Vagina (tissue), 2 donors: ENCODE data around the gene CHCHD6. TPM values are rescaled to one million over a fixed set of nuclear protein-coding genes. Genes with fewer than 3 reads are reported as not detected.

ENCODE experiments used
- DNase-seq, 2 donors: peaks; one replicate each; pipeline ENCODE4 v3.0.0-alpha.2; 2017; ENCODE audit errors: extremely low spot score in 2 of 2
- H3K27ac ChIP-seq: fragments of 200-600 bp; sonication (generic); one replicate; pipeline ENCODE4 v1.5.1; 2019
- H3K27me3 ChIP-seq: fragments of 200-600 bp; sonication (generic); one replicate; pipeline ENCODE4 v1.5.1; 2019
- H3K36me3 ChIP-seq, 2 donors: fragments of 200-600 bp; sonication (generic); one replicate each; pipeline ENCODE4 v1.5.1; 2017 to 2019
- H3K4me1 ChIP-seq: fragments of 200-600 bp; sonication (generic); one replicate; pipeline ENCODE4 v1.5.1; 2019
- H3K4me3 ChIP-seq, 2 donors: fragments of 200-600 bp; sonication (generic); 1 replicate in 1 of 2; 2 replicates in 1 of 2; pipeline ENCODE4 v1.5.1; 2016 to 2019
- H3K9me3 ChIP-seq: fragments of 200-600 bp; sonication (generic); one replicate; pipeline ENCODE4 v1.5.1; 2019
- POLR2A ChIP-seq, 2 donors: fragments of 450-650 bp; IDR thresholded peaks; one replicate each; pipeline ENCODE4 v1.6.1; 2017; ENCODE audit warnings: antibody characterized with exemption in 2 of 2, mild to moderate bottlenecking in 2 of 2, moderate library complexity in 2 of 2
- POLR2AphosphoS5 ChIP-seq, 2 donors: sonication (generic); formaldehyde crosslinking; IDR thresholded peaks; one replicate each; pipeline ENCODE4 v1.9.0; 2017; ENCODE audit warnings: antibody characterized with exemption in 2 of 2, mild to moderate bottlenecking in 2 of 2, low read depth in 1 of 2; ENCODE audit not compliant: insufficient read depth in 1 of 2
- intact Hi-C: fragments of 100-400 bp; cut with DNase I; formaldehyde crosslinking; loops from one replicate; pipeline ENCODE4 v1.15.1; 2023
- total RNA-seq: library from RNA; depleted of rRNA; stranded (reverse); fragments of >200 nt; gene quantifications from one replicate; pipeline ENCODE4 v1.2.3, GENCODE V29; 2016
- TF ChIP-seq, protein P1 (sequence below), 3 experiments: fragments of 450-650 bp in 2 of 3; fragments of 200-600 bp in 1 of 3; sonication (generic) in 1 of 3; IDR thresholded peaks; one replicate each; pipeline ENCODE4 v1.5.1; 2017 to 2019; ENCODE audit warnings: antibody characterized with exemption in 3 of 3, mild to moderate bottlenecking in 2 of 3, moderate library complexity in 2 of 3

CHCHD6 gene
- total RNA-seq, 1 donor from 2014 or later, result 12.8 TPM

- no peak overlapping the region for H3K4me3 ChIP-seq
- intact Hi-C loops, result no loop called here
- TF ChIP-seq, protein P1, sequence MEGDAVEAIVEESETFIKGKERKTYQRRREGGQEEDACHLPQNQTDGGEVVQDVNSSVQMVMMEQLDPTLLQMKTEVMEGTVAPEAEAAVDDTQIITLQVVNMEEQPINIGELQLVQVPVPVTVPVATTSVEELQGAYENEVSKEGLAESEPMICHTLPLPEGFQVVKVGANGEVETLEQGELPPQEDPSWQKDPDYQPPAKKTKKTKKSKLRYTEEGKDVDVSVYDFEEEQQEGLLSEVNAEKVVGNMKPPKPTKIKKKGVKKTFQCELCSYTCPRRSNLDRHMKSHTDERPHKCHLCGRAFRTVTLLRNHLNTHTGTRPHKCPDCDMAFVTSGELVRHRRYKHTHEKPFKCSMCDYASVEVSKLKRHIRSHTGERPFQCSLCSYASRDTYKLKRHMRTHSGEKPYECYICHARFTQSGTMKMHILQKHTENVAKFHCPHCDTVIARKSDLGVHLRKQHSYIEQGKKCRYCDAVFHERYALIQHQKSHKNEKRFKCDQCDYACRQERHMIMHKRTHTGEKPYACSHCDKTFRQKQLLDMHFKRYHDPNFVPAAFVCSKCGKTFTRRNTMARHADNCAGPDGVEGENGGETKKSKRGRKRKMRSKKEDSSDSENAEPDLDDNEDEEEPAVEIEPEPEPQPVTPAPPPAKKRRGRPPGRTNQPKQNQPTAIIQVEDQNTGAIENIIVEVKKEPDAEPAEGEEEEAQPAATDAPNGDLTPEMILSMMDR (IDR thresholded peaks at IDR 0.05), result no peak
- TF ChIP-seq POLR2A (IDR thresholded peaks at IDR 0.05), result no peak
- no peak for DNase-seq
- no peaks in the 10 kb centered on the region for H3K27me3 ChIP-seq
- H3K9me3 ChIP-seq, result no peaks in the 10 kb centered on the region
- H3K4me1 ChIP-seq, result peaks cover 22% of the 10 kb centered on the region
- no peaks in the 10 kb centered on the region for H3K36me3 ChIP-seq
- no peak overlapping the region for H3K27ac ChIP-seq
Measured at GRCh38 chr3:126913524-126913923, 209.5 kb downstream of the CHCHD6 start.

- no peaks in the 10 kb centered on the region for H3K36me3 ChIP-seq
- TF ChIP-seq, protein P1 (IDR thresholded peaks at IDR 0.05), result no peak
- no peak for TF ChIP-seq POLR2A (IDR thresholded peaks at IDR 0.05)
- TF ChIP-seq POLR2AphosphoS5 (IDR thresholded peaks at IDR 0.05; ENCODE audit: insufficient read depth in 1 of 2, low read depth in 1 of 2), result no peak
- no peak overlapping the region for H3K27ac ChIP-seq
- DNase-seq, result no peak
- H3K9me3 ChIP-seq, result no peaks in the 10 kb centered on the region
- H3K4me3 ChIP-seq, result no peak overlapping the region
- no peaks in the 10 kb centered on the region for H3K27me3 ChIP-seq
- intact Hi-C loops, result no loop called here
- peaks cover 22% of the 10 kb centered on the region for H3K4me1 ChIP-seq
Measured at GRCh38 chr3:126914226-126914625, 210.2 kb downstream of the CHCHD6 start.

DNA sequence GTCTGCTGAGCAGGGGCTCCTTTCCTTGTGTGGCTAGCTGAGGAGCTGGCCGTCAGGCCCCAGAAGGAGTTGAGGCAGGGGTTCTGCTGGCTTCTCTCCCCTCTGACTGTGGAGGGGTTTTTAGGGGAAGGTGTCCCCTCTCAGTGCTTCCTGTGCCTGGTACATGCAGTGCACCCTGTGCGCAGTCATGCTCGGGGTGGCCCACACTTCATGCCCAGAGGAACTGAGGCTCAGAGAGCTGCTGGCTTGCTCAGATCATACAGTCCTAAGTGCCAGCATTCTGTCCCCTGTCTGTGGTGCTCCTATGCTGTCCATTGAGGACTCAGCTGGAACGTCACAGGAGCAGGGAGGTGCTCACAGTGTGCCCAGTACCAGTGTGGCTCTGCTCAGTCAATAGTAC is 211.0 kb downstream of the CHCHD6 start:
- H3K4me3 ChIP-seq, result no peak overlapping the region
- intact Hi-C loops, result no loop called here
- no peaks in the 10 kb centered on the region for H3K9me3 ChIP-seq
- TF ChIP-seq, protein P1 (IDR thresholded peaks at IDR 0.05), result no peak
- no peak for TF ChIP-seq POLR2A (IDR thresholded peaks at IDR 0.05)
- no peak for TF ChIP-seq POLR2AphosphoS5 (IDR thresholded peaks at IDR 0.05; ENCODE audit: insufficient read depth in 1 of 2, low read depth in 1 of 2)
- no peaks in the 10 kb centered on the region for H3K27me3 ChIP-seq
- DNase-seq, result no peak
- H3K36me3 ChIP-seq, result no peaks in the 10 kb centered on the region
- H3K27ac ChIP-seq, result no peak overlapping the region
- H3K4me1 ChIP-seq, result peaks cover 22% of the 10 kb centered on the region

- intact Hi-C loops, result no loop called here
- no peaks in the 10 kb centered on the region for H3K36me3 ChIP-seq
- no peaks in the 10 kb centered on the region for H3K9me3 ChIP-seq
- no peak for DNase-seq
- H3K27me3 ChIP-seq, result no peaks in the 10 kb centered on the region
- TF ChIP-seq, protein P1 (IDR thresholded peaks at IDR 0.05), result no peak
- no peak for TF ChIP-seq POLR2A (IDR thresholded peaks at IDR 0.05)
- no peak for TF ChIP-seq POLR2AphosphoS5 (IDR thresholded peaks at IDR 0.05; ENCODE audit: insufficient read depth in 1 of 2, low read depth in 1 of 2)
- H3K4me1 ChIP-seq, result peaks cover 12% of the 10 kb centered on the region
- H3K4me3 ChIP-seq, result no peak overlapping the region
- H3K27ac ChIP-seq, result no peak overlapping the region
Measured at GRCh38 chr3:126916546-126916945, 212.5 kb downstream of the CHCHD6 start.

DNA sequence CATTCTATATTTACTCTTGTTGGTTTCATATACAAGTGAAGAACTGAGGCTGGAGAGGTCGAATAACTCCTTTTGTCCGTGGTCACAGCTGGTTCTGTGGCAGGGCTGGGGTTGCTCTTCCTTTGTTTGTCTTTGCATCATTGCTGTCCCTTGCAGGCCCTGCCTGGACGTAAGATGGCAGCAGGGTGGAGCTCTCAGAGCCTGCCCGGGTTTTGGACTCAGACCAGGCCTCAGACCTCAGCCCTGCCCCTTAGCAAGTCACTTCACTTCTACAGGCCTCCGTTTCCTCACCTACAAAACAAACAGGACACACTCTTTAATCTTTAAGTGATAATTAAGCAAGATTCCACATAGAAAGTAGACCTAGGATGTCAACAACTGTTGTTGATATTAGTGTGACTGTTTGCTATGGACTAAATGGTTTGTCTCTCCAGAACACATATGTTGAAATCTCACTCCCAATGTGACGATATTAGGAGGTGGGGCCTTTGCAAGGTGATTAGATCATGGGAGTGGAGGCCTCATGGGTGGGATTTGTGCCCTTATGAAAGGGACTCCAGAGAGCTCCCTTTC is 213.3 kb downstream of the CHCHD6 start:
- no peaks in the 10 kb centered on the region for H3K9me3 ChIP-seq
- no peak for DNase-seq
- H3K36me3 ChIP-seq, result no peaks in the 10 kb centered on the region
- H3K27me3 ChIP-seq, result no peaks in the 10 kb centered on the region
- TF ChIP-seq POLR2AphosphoS5 (IDR thresholded peaks at IDR 0.05; ENCODE audit: insufficient read depth in 1 of 2, low read depth in 1 of 2) (no peak), POLR2A (IDR thresholded peaks at IDR 0.05) (no peak)
- TF ChIP-seq, protein P1 (IDR thresholded peaks at IDR 0.05), result no peak
- H3K27ac ChIP-seq, result no peak overlapping the region
- peaks cover 4% of the 10 kb centered on the region for H3K4me1 ChIP-seq
- intact Hi-C loops, result no loop called here
- no peak overlapping the region for H3K4me3 ChIP-seq
